Colon (tissue), 2 donors: Measurements from ENCODE around the gene BHLHE23.

Experiments used
- FAIRE-seq: peaks from 2 replicates; lab custom pipeline; 2012; peaks lifted over from hg19 to GRCh38; lab: Jason Lieb, UNC
- donor health status: control.
- donor health status: control.

Gene BHLHE23

DNA sequence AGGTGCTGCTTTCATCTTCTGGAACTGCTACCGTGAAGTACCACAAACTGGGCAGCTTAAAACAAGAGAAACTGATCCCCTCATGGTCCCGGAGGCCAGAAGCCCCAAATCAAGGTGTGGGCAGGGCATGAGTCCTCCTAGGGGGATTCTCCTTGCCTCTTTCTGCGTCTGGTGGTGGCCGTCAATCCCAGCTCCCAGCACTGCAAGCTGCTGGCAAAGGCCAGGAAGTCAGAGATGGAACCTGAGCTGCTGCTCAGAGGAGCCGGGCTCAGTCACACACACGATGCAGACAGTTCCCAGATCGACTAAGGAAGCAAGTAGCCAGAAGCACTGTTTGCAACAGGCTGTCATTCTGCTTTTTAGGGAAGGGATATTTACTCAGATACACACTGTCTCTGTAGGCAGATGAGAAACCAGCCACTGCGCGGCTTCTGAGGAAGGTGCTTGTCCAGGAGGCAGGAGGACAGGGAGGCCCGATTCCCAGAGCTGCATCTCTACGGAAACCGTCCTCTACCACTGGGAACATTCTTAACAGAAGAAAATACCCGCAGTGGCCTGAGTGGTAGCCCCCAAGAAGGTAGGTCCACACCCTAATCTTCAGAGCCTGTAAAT is 15.5 kb downstream of the BHLHE23 start:
- FAIRE-seq: no peak

DNA sequence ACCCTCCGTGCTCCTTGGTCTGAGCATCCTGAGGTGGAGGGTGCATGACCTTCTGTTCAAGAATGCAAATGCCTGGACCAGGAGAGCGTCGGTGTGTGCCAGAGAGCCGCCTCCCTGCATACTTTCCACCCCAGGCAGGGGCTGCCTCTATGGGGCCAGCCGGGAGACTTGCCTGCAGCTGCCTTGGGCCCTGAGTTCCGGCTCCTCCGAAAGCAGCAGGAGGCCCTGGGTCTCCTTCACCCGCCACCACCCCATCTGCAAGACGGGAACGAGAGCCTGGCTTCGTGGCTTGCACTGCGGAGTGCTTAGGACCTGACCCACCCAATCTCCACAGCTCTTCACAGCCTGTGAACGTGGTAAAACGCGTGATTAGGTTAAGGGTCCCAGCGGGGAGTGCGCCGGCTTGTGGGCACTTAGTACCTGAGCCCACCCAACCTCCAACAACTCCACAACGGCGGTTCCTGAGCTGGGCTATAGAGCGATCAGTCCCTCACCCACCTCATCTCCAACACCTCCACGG is 16.4 kb downstream of the BHLHE23 start:
- FAIRE-seq: no peak

DNA sequence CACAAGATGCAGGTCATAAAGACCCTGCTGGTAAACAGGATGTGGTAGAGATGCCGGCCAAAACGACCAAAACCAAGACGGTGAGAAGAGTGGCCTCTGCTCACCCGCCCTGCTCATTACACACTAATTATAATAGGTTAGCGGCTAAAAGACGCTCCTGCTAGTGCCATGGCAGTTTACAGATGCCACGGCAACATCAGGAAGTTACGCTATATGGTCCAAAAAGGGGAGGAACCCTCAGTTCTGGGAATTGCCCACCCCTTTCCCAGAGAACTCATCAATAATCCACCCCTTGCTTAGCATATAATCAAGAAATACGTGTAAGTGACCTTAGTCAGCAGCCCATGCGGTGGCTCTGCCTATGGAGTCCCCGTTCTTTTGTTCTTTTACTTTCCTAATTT is 17.6 kb downstream of the BHLHE23 start:
- no peak for FAIRE-seq

DNA sequence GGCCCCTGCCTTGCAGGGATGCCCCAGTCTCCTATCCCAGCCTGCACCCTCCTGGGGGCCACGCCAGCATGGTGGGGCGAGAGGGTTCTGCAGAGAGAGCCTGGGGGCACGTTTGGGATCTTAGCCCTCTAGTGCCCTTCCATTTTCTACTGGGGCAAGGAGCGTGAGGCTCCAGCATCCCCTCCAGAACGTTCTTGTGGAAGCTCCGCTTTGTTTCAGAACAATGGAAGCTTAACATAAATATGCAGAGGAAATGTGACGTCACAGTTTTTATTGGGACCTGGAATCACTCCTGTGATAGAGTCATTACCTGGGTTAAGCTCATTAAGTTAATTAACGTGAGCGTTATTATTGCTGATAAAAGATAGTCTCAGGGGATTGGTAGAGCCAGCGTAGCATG is 19.6 kb downstream of the BHLHE23 start:
- no peak for FAIRE-seq

DNA sequence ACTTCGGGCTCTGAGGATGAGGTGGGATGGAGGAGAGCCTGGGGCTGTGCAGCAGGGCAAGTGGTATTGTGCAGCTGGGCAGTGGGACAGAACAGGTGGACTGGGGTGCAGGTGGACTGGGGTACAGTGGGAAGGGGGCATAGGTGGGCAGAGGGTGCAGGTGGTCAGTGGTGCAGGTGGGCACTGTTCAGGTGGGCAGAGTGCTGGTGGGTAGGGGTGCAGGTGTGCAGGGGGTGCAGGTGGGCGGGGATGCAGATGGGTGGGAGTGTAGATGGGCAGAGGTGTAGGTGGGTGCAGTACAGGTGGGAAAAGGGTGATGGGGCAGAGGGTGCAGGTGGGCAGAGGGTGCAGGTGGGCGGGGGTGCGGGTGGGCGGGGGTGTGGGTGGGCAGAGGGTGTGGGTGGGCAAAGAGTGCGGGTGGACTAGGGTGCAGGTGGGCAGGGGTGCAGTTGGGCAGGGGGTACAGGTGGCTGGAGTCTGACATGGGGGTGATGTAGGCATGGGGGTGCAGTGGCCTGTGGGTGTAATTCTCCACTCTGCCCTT is 20.4 kb downstream of the BHLHE23 start:
- FAIRE-seq: no peak

DNA sequence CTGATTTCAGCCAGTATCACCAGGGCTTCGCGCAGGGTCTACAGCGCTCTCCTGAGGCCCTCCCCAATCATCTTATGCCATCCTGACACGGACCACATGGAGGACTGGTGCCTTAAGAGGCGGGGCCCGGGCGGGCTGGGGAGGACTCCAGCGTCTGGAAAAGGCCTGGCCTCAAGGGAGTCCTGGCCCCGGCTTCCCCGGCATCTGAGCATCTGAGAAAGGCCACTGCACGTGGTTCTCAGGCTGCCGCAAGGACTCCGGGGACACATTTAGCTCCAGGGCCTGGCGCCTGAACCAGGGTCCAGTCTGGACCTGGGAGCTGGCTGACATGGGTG is 21.4 kb downstream of the BHLHE23 start:
- FAIRE-seq: no peak

DNA sequence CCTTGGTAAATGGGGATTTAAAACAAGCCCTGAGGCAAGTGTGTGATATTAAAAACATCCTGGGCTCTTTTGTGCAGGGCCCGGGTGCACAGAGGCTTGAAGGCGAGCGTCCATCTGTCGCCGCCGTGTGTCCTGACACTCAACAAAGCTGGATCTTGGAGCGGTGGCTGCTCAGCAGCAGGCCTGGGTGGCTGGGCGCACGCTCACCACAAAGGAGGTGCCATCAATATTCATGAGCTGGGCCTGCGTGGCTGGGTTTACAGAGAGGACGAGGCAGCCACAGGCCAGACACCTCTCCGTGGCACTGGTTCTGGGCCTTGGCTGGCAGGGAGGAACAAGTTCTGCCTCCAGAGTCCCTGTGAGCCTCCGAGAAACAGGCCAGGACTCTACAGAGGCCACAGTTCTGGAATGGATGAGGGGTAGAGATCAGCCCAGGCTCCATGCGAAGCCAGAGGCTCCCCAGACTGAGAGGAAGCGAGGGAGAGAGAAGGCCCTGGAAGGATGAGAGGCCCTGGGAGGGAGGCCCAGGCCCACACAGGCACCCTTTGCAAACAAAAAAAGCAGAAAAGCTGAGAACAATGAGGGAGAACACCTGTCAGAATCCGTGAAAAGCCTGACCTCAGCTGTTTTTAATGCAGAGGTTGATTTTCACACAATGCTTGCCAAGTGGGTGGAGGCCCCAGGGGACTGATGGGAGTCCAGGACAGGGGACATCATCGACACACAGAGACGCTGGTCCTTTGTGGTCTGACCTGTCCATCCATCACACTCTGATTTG is 21.9 kb downstream of the BHLHE23 start:
- FAIRE-seq: no peak

DNA sequence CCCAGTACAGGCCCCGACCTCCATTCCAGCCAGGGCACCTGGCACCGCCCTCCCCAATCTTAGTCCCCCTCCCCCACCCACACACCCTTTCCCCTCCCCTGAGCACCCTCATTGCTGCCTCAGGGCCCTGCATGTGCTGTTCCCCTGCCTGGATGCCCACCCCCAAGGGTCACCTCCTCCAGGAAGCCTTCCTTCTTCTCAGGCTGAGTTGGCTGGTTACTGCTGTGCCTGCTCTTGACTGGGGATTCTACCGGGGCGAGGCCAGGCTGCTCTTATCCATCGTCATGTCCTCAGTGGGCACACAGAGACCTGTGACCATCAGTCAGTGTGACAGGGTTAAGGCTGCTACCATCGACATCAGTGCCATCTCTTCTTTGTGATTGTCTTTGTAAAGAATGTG is 23.6 kb downstream of the BHLHE23 start:
- no peak for FAIRE-seq

DNA sequence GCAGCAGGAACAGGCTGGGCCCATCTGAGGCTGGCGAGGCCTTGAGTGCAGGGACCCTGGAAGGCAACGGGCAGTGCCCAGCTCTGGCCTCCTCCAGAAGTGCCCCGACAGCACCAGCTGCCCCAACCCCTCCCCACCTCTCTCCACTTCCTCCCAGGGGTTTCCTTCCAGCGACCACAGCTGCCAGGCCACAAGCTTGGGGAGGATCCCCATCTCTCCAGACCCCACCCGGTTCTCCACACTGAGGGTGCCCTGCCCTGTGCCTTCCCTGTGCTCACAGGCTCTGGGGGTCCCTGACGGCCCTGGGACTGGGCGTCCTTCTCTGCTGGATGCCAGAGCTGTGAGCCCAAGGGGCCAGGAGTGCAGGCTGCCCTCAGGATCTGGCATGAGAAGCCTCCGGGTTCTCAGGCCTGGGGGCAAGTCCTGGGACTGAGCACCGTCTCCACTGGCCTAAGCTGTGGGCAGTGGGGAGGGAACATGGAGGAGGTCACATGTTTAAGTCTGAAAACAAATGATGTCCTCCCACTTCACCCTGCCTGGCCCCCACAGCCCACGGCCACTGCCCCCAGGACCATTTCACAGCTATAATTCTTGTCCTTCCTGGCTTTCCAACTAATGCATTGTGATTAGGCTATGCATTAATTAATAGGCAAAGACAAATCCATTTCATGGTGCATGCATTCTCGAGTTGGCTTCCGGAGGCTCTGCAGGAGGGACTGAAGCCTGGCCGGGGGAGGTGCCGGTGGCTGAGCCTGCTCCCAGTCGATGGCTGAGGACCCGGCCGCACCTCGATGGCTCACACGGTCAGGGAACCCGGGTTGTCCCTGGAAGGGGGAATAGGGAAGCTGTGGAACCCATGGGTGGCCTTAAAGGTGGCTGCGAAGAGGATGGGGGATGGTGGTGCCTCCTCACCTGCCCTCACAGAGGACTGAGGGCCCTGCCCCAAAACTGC is 24.4 kb downstream of the BHLHE23 start:
- no peak for FAIRE-seq

DNA sequence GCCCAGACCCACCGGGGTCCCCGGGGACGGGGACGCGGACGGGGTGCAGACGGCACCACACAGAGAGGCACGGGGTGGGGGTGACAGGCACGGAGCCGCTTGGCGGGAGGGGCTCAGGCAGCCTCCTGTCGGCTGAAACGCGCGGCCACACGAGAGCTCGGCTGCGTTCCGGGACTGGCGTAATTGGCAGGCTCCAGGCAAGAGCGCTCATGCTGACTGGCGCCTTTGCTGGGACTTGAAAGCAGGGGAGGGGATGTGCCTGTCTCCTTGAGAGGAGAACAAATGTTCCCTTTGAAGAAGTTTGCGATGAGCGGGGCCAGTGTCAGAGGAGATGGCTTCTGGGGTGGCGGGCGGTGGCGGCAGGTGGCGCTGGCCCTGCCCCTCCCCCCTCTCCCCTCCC is 25.8 kb downstream of the BHLHE23 start:
- FAIRE-seq: no peak

DNA sequence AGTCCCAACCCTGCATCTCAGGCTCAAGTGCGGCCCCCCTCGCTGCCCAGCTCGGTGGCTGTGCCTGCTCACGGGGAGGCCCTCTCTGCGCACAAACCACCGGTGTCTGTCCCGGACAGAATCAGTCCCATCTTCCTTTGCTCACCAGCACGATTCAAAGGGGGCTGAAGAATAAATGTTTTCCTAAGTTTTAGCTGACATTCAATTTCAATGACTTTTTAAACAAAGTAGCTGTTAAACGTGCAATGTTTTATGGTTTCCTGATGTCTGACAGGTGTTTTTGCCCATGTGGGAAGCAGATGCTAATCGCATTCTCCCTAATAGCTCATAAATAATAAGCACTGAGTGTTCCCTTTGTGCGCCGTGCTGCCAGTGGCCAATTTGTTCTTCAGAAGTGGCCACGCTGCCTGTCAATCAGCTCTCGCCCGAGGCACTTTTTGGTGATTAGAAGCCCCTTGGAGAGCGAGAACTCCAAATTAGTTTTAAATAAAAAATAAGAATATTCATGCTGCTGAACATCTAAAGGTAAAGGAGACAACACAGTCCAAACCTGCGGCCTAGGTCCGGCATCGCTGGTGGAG is 26.3 kb downstream of the BHLHE23 start:
- FAIRE-seq: no peak

DNA sequence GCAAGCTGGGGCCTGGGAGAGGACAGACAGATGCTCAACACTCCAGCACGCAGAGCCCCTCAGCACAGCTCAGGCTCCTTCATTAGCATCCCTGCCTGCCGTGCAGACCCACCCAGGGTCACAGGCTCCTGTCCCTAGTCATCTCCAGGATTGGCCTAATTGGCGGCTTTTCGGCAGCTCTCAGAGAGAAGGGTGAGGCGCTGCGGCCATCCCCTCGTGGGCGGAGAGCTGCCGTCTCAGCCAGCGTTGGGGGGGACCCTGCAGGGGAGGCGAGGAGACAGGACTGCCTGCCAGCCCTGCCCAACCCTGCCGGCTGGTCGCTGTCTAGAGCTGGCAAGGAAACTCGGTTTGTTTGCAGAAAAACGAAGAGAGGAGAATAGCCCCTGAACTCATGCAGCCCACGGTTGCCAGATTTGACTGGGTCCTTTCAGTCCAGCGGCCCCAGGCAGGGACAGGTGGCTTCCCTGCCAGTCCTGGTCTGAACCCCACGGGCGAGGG is 26.8 kb downstream of the BHLHE23 start:
- FAIRE-seq: no peak

DNA sequence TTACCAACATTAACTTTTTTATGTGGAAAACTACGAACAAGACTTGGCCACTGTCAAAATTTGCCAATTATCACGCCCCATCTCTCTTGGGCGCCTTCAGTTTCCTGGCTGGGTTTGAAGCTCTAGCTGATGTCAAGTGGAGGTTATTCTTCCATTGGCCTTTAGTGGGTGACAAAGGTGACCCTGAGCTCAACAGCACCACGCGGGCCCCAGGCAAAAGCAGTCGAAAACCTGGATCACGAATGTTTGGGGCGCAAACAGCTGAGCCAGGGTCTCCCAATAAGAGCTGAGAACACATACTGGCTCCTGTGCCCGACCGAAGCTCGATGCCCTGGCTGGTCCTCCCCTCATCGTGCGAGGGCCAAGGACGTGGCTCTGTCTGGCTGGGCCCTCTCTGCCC is 27.5 kb downstream of the BHLHE23 start:
- no peak for FAIRE-seq

DNA sequence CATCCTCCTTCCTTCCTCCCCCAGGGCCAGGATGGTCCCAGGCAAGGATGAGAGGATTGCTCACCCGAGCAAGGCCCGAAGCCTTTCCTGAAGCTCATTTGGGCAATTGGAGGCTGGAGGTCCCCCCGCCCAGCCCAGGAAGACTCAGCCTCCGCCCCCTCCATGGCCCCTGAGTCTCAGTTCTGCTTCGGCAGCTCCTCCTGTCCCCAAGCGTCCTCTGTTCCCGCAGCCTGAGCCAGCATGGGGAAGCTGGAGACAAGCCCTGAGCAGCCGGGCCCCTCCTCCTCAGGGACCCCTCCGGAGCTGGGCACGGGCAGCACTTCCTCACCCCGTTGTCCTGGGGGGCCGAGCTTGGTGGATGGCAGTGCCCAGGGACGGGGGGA is 28.2 kb downstream of the BHLHE23 start:
- no peak for FAIRE-seq

DNA sequence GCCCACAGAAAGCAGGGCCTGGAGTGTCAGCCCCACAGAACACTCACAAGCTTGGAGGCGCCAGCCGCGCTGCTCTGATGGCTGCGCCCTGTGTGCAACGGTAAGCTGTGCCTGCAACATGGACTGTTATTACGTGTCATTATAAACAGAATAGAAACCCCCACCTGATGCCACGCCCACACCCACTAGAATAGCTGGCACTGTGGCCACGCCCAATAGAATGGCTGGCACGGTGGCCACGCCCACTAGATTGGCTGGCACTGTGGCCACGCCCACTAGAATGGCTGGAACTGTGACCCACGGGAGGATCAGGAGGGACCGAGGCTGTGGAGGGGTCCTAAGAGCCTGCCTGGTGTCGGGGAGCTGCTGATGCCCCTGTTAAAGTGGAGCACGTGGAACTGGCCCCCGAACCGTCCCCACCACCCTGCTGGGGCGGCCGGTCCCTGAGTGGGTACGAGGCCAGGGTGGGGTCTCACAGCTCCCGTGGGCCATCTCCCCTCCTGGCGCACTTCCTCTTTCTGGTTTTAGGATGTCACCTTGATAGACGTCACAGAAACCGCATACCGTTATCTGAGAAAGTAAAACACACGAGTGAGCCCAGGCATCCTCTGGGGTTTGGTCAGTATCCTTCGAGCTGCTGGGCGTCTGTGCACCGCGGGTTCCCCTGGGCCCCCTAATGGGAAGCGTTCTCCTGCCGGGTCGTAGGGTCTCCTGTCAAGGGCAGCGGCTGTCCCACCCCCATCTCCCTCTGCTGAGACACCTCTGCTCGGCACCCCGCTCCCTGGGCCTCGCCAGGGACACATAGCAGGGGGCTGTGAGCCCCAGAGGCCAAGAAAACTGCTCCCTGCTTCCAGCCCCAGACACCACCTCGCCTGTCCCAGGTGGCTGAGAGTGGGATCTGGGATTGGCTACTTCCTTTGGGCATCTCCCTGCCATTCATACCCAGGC is 28.9 kb downstream of the BHLHE23 start:
- no peak for FAIRE-seq

DNA sequence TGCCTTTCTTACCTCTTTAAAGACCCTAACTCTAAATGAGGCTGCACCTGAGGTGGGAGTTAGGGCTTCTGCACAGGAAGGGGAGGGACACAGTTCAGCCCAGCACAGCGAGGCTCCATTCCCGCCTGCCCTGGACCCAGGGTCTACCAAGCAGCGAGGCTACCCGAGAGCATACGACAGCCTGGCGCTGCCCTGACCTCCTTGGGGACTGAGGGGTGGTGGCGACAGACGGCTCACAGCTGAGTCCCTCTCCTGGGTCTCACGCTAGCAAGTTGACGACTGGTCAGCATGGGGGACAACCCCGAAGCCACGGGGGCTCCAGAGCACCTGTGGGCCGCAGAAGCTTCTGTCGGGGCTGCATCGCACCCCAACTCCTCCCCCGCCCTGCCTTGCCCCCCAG is 29.9 kb downstream of the BHLHE23 start:
- FAIRE-seq: no peak

DNA sequence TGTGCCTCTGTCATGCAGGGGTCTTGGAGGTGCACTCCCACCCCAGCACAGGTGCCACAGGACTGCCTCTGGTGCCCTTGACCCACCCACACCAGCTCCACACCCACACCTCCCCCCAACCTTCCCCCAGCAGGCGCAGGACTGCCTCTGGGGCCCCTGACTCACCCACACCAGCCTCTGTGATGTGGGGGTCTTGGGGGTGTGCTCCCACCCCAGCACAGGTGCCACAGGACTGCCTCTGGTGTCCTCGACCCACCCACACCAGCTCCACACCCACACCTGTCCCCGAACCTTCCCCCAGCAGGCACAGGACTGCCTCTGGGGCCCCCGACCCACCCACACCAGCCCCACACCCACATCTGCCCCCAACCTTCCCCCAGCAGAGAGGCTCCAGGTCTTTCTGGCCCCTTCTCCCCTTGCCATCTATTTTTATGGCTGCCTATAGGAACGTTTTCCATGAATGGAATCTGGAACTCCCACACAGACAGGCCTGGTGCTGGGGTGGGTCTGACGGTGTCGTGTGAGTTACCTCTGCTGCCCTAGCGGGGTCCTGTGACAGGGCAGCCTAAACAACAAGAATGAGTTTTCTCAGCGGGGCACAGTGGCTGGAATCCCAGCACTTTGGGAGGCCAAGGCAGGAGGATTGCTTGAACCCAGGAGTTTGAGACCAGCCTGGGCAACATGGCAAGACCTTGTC is 30.8 kb downstream of the BHLHE23 start:
- FAIRE-seq: no peak

DNA sequence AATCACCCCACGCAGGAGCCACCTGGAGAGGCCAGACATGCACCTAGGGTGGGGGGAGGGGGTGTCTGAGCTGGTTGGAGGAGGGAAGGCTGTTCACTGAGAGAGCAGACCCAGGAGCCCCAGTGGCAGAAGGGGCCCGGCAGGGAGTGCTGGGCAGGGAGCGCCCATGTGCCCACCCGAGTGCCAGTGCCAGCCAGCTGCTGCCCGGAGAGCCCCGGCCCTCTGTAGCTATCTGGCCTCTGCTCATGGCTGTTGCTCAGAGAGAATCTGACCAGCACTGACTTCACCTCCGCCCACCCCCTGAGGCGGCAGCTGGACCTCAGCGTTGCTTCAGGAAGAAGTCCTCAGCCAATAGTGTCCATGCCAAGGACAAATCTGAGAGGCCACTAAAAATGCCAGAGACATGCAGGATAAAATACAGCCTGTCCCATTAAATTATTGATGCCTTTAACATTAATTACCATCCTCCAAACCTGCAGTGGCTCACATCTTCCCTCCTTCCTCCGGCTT is 31.5 kb downstream of the BHLHE23 start:
- no peak for FAIRE-seq

DNA sequence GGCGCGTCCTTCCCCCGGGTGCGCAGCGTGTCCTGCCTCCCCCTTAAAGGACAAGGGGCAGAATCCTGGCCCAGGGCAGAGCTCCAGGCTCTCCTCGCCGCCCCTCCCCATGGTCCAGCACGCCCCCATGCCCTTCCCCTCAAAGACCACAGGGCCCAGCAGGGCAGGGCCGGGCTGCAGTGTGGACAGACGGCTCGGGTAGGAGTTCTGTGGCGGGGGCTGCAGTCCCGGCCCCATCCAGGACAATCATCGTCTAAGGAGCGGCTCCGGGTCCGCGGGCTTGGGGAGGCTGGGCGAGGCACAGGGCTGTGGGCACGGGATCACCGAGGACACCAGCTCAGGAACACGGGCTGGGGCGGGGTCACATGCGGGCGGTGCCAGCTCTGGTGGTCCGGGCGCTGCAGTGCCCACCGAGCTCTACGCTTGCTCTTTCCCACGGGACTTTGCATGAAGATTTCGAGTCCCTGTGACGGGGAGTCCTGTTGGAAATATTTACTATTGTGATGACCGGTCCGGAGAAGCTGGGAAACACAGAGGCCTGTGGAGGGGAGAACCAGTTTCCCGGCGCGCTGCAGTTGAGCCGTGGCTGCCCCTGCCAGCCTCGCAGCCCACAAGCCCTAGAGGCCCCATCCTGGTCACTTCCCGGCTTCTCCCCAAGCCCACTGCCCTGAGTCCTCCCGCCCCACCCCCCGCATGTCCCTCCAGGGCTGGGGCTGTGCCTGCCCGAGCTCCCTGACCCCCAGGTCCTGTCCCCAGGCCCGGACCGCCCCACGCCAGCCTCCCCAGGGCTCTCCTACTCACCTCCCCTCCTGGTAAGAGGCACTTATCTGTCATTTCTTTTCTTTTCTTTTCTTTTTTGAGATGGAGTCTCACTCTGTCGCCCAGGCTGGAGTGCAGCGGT is 33.7 kb downstream of the BHLHE23 start:
- no peak for FAIRE-seq
